Prostate gland (tissue), 2 donors: ENCODE data around the gene ATP6V1F.

Source experiments
- CTCF ChIP-seq, 4 experiments: fragments of 200-600 bp in 2 of 4; fragments of 450-650 bp in 2 of 4; sonication (generic) in 2 of 4; IDR thresholded peaks; 1 replicate in 3 of 4; 2 replicates in 1 of 4; pipeline ENCODE4 v1.5.1; 2016 to 2019; ENCODE audit warnings: antibody characterized with exemption in 4 of 4, mild to moderate bottlenecking in 2 of 4, moderate library complexity in 2 of 4
- POLR2A ChIP-seq: fragments of 450-650 bp; IDR thresholded peaks from one replicate; pipeline ENCODE4 v1.6.1; 2016; ENCODE audit warnings: antibody characterized with exemption, mild to moderate bottlenecking
- POLR2AphosphoS5 ChIP-seq: sonication (generic); formaldehyde crosslinking; IDR thresholded peaks from one replicate; pipeline ENCODE4 v1.6.1; 2017; ENCODE audit warnings: antibody characterized with exemption

DNA sequence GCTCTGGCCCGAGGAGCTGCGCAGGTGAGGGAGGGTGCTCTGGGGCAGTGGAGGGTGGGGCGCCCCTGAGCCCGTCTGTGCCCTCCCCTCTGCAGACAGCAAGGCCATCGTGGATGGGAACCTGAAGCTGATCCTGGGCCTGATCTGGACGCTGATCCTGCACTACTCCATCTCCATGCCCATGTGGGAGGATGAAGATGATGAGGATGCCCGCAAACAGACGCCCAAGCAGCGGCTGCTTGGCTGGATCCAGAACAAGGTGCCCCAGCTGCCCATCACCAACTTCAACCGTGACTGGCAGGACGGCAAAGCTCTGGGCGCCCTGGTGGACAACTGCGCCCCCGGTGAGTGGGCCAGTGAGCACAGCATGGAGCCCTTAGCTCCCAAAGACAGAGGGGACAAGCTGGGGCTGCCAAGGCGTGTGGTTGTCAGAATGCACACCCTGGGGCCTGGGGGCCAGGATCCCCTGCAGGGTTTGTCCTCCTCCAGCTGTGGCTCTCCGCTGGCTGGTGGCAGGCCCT is 27.4 kb upstream of the ATP6V1F start:
- no peak for TF ChIP-seq CTCF (IDR thresholded peaks at IDR 0.05)
- TF ChIP-seq POLR2A: no peak
- TF ChIP-seq POLR2AphosphoS5: no peak
